Mesothelial cell of epicardium (in vitro differentiated cells): ENCODE measurements around the gene SPR. TPM values are rescaled to one million over a fixed set of nuclear protein-coding genes. Genes with fewer than 3 reads are reported as not detected.
A peak's percentile ranks its signal among the peaks of the same experiment; 100 is the strongest.

ENCODE experiments used
- DNase-seq, 2 experiments: peaks; one replicate each; pipeline ENCODE4 v3.0.0; 2021; ENCODE audit warnings: low spot score in 2 of 2; ENCODE audit not compliant: unreplicated experiment in 2 of 2
- H3K27ac Mint-ChIP-seq: 2 replicates; pipeline ENCODE4 v1.8.0; 2021; ENCODE audit warnings: mixed read lengths
- H3K27me3 Mint-ChIP-seq: 2 replicates; pipeline ENCODE4 v1.8.0; 2021; ENCODE audit warnings: low read depth, mixed read lengths
- H3K36me3 Mint-ChIP-seq: 2 replicates; pipeline ENCODE4 v1.8.0; 2021; ENCODE audit warnings: mixed read lengths
- H3K4me1 Mint-ChIP-seq: 2 replicates; pipeline ENCODE4 v1.8.0; 2021; ENCODE audit warnings: mixed read lengths
- H3K4me3 Mint-ChIP-seq: 2 replicates; pipeline ENCODE4 v1.8.0; 2021; ENCODE audit warnings: mild to moderate bottlenecking, moderate library complexity, mixed read lengths
- H3K9me3 Mint-ChIP-seq: 2 replicates; pipeline ENCODE4 v1.8.0; 2021; ENCODE audit warnings: mixed read lengths
- CTCF ChIP-seq: fragments of 200-600 bp; sonication (generic); IDR thresholded peaks from one replicate; pipeline ENCODE4 v1.5.0; 2021; ENCODE audit warnings: antibody characterized with exemption; ENCODE audit not compliant: unreplicated experiment
- total RNA-seq: library from RNA; stranded (reverse); gene quantifications from 3 replicates; pipeline ENCODE4 v1.2.1, GENCODE V29; 2021

The SPR gene
- total RNA-seq, 1 donor from 2014 or later: 12.5 TPM

GRCh38 chr2:72889991-72890390, 2.8 kb downstream of the SPR start:
- H3K27ac Mint-ChIP-seq: no peak overlapping the region
- no peaks in the 10 kb centered on the region for H3K9me3 Mint-ChIP-seq
- TF ChIP-seq CTCF: no peak
- peaks cover 16% of the 10 kb centered on the region for H3K4me1 Mint-ChIP-seq
- H3K4me3 Mint-ChIP-seq: no peak overlapping the region
- peaks cover 8% of the 10 kb centered on the region for H3K36me3 Mint-ChIP-seq
- peaks cover 16% of the 10 kb centered on the region for H3K27me3 Mint-ChIP-seq
- DNase-seq: no peak

DNA sequence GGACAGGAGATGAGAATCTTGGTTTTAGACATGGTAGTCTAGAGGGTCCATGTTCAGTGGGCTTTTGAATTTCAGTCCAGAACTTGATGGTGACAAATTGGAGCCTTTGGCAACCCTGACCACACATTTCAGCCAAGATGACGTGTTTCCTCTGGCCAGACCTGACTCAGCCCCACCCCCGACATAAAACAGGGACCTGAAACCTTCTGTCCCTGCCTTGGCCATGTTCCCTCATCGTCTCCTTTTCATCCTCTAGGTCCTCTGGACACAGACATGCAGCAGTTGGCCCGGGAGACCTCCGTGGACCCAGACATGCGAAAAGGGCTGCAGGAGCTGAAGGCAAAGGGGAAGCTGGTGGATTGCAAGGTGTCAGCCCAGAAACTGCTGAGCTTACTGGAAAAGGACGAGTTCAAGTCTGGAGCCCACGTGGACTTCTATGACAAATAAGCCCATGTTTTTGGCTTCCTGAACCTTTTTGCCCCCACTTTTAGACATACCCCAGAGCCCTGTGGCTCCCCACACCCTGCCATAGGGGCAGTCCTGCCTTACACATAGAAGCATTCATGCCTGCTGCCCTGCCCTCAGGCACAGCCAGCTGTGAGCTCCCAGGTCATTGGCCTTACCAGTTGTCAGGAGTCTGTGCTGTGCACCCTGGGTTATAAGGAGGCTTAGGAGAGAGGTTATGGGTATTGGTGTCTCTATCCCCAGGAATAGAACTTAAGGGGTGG, 4.0 kb downstream of the SPR start:
- Mint-ChIP-seq H3K4me3 (no peak overlapping the region), H3K4me1 (peaks cover 22% of the 10 kb centered on the region), H3K9me3 (no peaks in the 10 kb centered on the region), H3K27me3 (peaks cover 17% of the 10 kb centered on the region), H3K27ac (no peak overlapping the region), H3K36me3 (peaks cover 8% of the 10 kb centered on the region)
- TF ChIP-seq CTCF: no peak
- no peak for DNase-seq

GRCh38 chr2:72892506-72893173, 5.4 kb downstream of the SPR start:
- Mint-ChIP-seq H3K27me3 (peaks cover 29% of the 10 kb centered on the region), H3K4me3 (no peak overlapping the region), H3K4me1 (peaks cover 22% of the 10 kb centered on the region), H3K27ac (no peak overlapping the region), H3K9me3 (no peaks in the 10 kb centered on the region), H3K36me3 (peaks cover 8% of the 10 kb centered on the region)
- peak; percentile 49 for TF ChIP-seq CTCF
- DNase-seq: no peak

DNA sequence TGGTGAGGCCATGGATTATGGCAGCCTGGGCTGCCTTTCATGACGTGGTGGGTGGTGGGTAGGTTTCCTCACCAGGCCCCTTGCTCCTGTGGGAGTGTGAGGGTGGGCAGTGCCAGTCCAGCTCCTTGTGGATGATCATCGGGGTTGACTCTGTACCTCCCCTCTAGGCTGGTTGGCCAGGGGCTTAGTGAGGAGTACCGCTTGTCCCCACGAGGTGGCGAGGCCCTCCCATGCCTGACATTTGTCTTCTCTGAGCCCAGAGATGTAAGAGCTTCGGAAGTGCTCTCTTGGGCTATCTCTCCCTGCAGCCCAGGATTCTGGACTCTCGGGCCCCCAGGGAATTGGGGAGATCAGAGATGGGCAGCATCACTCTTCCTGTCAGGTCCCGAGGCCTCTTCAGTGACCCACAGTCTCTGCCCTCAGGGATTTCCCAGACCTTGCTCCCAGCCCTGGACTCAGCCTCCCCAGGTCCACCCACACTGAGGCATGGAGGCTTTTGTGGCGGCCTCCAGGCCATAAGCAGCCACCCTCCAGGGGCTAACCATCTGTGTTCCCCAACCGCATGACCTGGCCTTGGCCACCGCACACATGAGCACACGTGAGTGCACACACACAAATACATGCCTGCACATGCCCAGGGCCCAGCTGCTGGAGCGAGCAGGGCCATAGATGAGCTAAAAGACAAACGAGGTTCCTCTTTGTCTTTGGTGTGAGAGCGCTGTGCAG, 6.5 kb downstream of the SPR start:
- DNase-seq: peak in 1 of 2 experiments; percentile 71
- peak; percentile 65 for TF ChIP-seq CTCF
- Mint-ChIP-seq H3K9me3 (no peaks in the 10 kb centered on the region), H3K4me1 (peaks cover 16% of the 10 kb centered on the region), H3K27ac (no peak overlapping the region), H3K36me3 (peaks cover 8% of the 10 kb centered on the region), H3K27me3 (peaks cover 40% of the 10 kb centered on the region), H3K4me3 (no peak overlapping the region)

DNA sequence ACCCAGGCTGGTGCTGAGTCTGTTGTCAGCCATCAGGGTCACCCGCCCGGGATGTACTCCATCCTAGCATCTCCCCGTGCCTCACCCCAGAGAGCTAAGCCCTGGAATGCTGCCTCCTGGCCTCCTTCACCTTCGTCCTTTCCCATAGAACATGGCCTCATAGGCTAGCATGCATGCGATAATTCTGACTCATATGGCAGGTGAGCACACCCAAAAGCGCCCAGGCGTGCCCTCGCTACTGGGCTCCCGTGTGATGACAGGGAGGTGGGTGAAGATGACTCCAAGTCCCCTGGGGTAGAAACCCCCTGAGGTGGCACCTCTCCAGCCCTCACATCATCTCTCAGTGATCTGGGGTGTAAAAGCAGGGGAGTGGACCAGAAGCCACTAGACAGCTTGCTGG, 7.3 kb downstream of the SPR start:
- Mint-ChIP-seq H3K27ac (no peak overlapping the region), H3K27me3 (peaks cover 46% of the 10 kb centered on the region), H3K4me3 (no peak overlapping the region), H3K4me1 (peaks cover 12% of the 10 kb centered on the region), H3K36me3 (peaks cover 8% of the 10 kb centered on the region), H3K9me3 (no peaks in the 10 kb centered on the region)
- no peak for TF ChIP-seq CTCF
- no peak for DNase-seq
